Esophagus muscularis mucosa (tissue), 4 donors: Measurements from ENCODE around the gene TGFB1I1. TPM values are rescaled to one million over a fixed set of nuclear protein-coding genes. Genes with fewer than 3 reads are reported as not detected.

ENCODE experiments used
- DNase-seq: peaks from one replicate; pipeline ENCODE4 v3.0.0-alpha.2; 2017; ENCODE audit errors: extremely low spot score
- H3K27ac ChIP-seq, 4 donors: fragments of 200-600 bp; sonication (generic); replicated peaks in 1 of 4; 1 replicate in 3 of 4; 2 replicates in 1 of 4; pipeline ENCODE4 v1.5.1; 2016 to 2019; ENCODE audit warnings: mild to moderate bottlenecking in 1 of 4
- H3K27me3 ChIP-seq, 4 donors: fragments of 200-600 bp; sonication (generic); one replicate each; pipeline versions ENCODE4 v1.5.1 to v1.6.0; 2016 to 2019
- H3K36me3 ChIP-seq, 4 donors: fragments of 200-600 bp; sonication (generic); one replicate each; pipeline ENCODE4 v1.5.1; 2016 to 2019
- H3K4me1 ChIP-seq, 4 donors: fragments of 200-600 bp; sonication (generic); one replicate each; pipeline ENCODE4 v1.5.1; 2016 to 2019
- H3K4me3 ChIP-seq, 4 donors: fragments of 200-600 bp; sonication (generic); 1 replicate in 2 of 4; 2 replicates in 2 of 4; pipeline ENCODE4 v1.5.1; 2016 to 2019; ENCODE audit warnings: mild to moderate bottlenecking in 4 of 4, moderate library complexity in 1 of 4
- H3K9me3 ChIP-seq, 4 donors: fragments of 200-600 bp; sonication (generic); 1 replicate in 3 of 4; 2 replicates in 1 of 4; pipeline ENCODE4 v1.5.1; 2016 to 2019
- EP300 ChIP-seq: sonication (generic); formaldehyde crosslinking; IDR thresholded peaks from one replicate; pipeline ENCODE4 v1.6.1; 2017; ENCODE audit warnings: antibody characterized with exemption
- POLR2A ChIP-seq: fragments of 450-650 bp; IDR thresholded peaks from one replicate; pipeline ENCODE4 v1.6.1; 2017; ENCODE audit warnings: antibody characterized with exemption, moderate library complexity, mild to moderate bottlenecking, low read depth
- POLR2AphosphoS5 ChIP-seq, 2 donors: sonication (generic); formaldehyde crosslinking; IDR thresholded peaks; one replicate each; pipeline ENCODE4 v1.6.1; 2017; ENCODE audit warnings: antibody characterized with exemption in 2 of 2
- WGBS: methylation state at CpG from one replicate; pipeline ENCODE4 v1.1.5; 2018; 5-methylcytosine and 5-hydroxymethylcytosine counted together
- intact Hi-C: fragments of 100-400 bp; cut with DNase I; formaldehyde crosslinking; loops from one replicate; pipeline ENCODE4 v1.15.1; 2023
- total RNA-seq, 4 donors: library from RNA; depleted of rRNA; stranded (reverse); fragments of >200 nt; gene quantifications; one replicate each; pipeline versions ENCODE4 v1.1.0 to v1.2.1, GENCODE V29; 2016
- TF ChIP-seq, protein P1 (sequence below), 3 experiments: fragments of 200-600 bp in 2 of 3; fragments of 450-650 bp in 1 of 3; sonication (generic) in 2 of 3; IDR thresholded peaks; one replicate each; pipeline ENCODE4 v1.5.1; 2017 to 2019; ENCODE audit warnings: antibody characterized with exemption in 3 of 3, mild to moderate bottlenecking in 2 of 3, moderate library complexity in 1 of 3

TGFB1I1 gene
- total RNA-seq, 4 donors from 2014 or later = 255 to 471 (median 274) TPM

DNA sequence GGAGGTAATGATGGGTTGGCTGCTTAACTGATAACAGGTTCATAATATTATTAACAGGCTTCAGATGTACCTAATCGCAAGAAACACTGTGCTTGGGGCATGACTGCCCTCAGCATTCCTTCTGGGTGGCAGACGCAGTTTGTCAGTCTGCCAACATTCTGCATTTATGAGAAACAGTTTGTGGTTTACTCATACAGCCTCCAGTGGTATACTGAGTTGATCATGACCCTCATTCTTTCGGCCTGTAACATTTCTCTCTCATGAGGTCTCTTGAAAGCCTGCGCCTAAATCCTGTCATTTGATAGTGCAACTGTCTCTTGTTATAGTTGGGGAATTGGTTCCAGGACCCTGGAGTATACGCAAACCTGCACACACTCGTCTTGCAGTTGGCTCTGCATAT is 41.2 kb downstream of the TGFB1I1 start:
- no peak for DNase-seq
- H3K36me3 ChIP-seq = no peaks in the 10 kb centered on the region
- 67% methylated on average over 6 of the region's 6 CpGs for WGBS
- no peak overlapping the region for H3K27ac ChIP-seq
- intact Hi-C loops = no loop called here
- peaks cover 10 to 16% (median 13%) of the 10 kb centered on the region in 4 donors for H3K4me1 ChIP-seq
- H3K27me3 ChIP-seq = no peaks in the 10 kb centered on the region
- no peak overlapping the region for H3K4me3 ChIP-seq
- no peaks in the 10 kb centered on the region for H3K9me3 ChIP-seq
- TF ChIP-seq, protein P1, sequence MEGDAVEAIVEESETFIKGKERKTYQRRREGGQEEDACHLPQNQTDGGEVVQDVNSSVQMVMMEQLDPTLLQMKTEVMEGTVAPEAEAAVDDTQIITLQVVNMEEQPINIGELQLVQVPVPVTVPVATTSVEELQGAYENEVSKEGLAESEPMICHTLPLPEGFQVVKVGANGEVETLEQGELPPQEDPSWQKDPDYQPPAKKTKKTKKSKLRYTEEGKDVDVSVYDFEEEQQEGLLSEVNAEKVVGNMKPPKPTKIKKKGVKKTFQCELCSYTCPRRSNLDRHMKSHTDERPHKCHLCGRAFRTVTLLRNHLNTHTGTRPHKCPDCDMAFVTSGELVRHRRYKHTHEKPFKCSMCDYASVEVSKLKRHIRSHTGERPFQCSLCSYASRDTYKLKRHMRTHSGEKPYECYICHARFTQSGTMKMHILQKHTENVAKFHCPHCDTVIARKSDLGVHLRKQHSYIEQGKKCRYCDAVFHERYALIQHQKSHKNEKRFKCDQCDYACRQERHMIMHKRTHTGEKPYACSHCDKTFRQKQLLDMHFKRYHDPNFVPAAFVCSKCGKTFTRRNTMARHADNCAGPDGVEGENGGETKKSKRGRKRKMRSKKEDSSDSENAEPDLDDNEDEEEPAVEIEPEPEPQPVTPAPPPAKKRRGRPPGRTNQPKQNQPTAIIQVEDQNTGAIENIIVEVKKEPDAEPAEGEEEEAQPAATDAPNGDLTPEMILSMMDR (IDR thresholded peaks at IDR 0.05) = no peak
- TF ChIP-seq EP300 = no peak
- TF ChIP-seq POLR2AphosphoS5 (IDR thresholded peaks at IDR 0.05) = no peak
- no peak for TF ChIP-seq POLR2A

DNA sequence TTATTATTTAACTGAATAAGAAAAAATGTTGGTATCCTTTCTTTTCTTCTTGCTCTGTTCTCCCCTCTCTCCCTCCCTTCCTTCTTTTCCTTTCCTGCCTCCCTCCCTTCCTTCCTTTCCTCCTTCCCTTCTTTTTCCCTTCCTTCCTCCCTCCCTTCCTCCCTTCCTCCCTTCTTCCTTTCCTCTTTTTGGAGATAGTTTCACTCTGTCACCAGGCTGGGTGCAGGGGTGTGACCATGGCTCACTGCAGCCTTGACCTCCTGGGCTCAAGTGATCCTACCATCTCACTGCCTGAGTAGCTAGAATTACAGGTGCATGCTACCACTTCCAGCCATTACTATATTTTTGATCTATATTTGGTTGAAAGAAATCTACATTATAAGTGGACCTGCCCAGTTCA is 41.9 kb downstream of the TGFB1I1 start:
- H3K4me1 ChIP-seq = peaks cover 9 to 14% (median 11%) of the 10 kb centered on the region in 4 donors
- H3K36me3 ChIP-seq = no peaks in the 10 kb centered on the region
- DNase-seq = no peak
- no peaks in the 10 kb centered on the region for H3K9me3 ChIP-seq
- no peaks in the 10 kb centered on the region for H3K27me3 ChIP-seq
- no peak overlapping the region for H3K27ac ChIP-seq
- intact Hi-C loops = no loop called here
- no peak overlapping the region for H3K4me3 ChIP-seq
- no peak for TF ChIP-seq EP300
- TF ChIP-seq POLR2AphosphoS5 (IDR thresholded peaks at IDR 0.05) = no peak
- no peak for TF ChIP-seq POLR2A
- TF ChIP-seq, protein P1 (IDR thresholded peaks at IDR 0.05) = no peak

DNA sequence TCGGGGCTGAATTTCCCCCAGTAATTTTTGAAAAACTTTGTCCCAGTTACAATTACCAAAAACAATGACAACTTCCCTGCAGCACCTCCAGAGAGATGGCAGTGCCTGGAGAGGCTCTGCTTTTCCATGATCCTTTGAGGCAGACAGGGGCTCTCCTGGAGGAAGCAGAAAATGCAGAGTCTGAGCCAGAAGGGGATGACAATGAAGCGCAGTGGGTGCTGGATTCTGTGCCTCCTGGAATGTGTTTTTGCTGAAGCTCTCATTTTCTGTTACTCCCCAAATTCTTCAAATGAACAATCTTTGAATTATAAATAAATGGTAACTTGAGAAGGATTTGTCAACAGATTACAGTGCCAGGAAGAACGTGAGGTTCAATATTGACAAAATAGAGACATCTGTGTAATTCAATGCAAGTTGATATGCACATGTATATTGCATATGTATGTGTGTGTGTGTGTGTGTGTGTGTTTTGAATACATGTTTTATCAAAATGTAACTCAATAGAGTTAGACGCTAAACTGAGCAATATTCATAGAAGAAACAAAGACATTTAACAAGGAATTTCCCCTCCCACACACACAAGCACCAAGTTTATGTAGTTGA is 45.9 kb downstream of the TGFB1I1 start:
- no peaks in the 10 kb centered on the region for H3K9me3 ChIP-seq
- TF ChIP-seq POLR2AphosphoS5 (IDR thresholded peaks at IDR 0.05) = no peak
- TF ChIP-seq POLR2A = no peak
- TF ChIP-seq, protein P1 (IDR thresholded peaks at IDR 0.05) = no peak
- no peak for TF ChIP-seq EP300
- no peaks in the 10 kb centered on the region for H3K4me1 ChIP-seq
- H3K27me3 ChIP-seq = no peaks in the 10 kb centered on the region
- no peak for DNase-seq
- WGBS = 77% methylated on average over 4 of the region's 4 CpGs
- H3K27ac ChIP-seq = no peak overlapping the region
- no peaks in the 10 kb centered on the region for H3K36me3 ChIP-seq
- intact Hi-C loops = no loop called here
- H3K4me3 ChIP-seq = no peak overlapping the region

DNA sequence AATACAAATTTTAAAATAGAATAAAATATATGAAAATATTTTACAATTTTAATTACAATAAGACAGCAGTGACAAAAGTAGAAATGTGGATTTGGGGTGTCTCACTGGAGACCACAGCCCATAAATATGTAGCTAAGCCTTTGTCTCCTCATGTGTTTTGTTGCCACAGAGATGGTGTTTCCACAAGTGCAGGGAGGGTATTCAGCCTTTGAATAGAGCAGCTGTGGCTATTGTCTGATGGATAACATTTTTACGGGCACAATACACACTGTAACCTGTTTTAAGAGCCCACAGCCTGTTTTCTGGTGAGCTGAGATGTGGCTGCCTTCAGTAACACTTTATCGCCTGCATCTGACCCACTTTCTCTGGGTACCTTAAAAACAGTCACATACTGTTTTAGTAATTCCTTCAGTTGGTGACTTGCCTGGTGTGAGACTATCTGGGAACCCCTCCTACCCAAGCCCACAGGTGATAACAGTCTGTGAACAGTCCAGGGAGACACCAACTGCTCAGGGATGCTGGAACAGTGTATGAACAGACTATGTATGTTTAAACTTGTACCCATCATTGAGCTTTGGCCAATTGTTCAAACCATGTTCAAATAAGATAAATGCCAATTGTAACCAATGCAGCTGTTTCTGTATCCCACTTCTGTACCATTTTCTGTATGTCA is 47.9 kb downstream of the TGFB1I1 start:
- Histone ChIP-seq H3K9me3 (no peaks in the 10 kb centered on the region), H3K27me3 (no peaks in the 10 kb centered on the region), H3K4me1 (no peaks in the 10 kb centered on the region), H3K36me3 (no peaks in the 10 kb centered on the region), H3K4me3 (no peak overlapping the region), H3K27ac (no peak overlapping the region)
- no peak for DNase-seq
- WGBS = 83% methylated on average over 2 of the region's 2 CpGs
- TF ChIP-seq EP300 (no peak), POLR2A (no peak), POLR2AphosphoS5 (IDR thresholded peaks at IDR 0.05) (no peak)
- TF ChIP-seq, protein P1 (IDR thresholded peaks at IDR 0.05) = no peak
- intact Hi-C loops = no loop called here

DNA sequence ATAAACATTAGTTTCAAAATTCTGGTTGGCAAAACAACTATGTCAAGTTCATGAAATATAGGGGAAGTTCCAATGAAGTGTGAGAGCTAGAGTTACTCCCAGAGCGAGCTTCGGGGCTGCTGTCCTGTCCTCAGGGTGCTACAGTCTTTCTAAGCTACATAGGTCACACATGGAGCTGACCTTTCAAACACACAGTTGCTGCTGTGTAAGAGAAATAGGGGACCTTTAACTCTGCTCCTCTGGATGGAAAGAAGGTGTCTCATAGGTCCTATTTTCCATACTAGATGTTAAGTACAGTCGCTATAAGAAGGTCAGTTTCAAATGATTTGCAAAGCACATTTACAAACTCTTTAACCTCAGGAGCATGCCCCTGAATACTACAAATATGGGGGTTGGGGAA is 49.4 kb downstream of the TGFB1I1 start:
- Histone ChIP-seq H3K9me3 (no peaks in the 10 kb centered on the region), H3K4me3 (no peak overlapping the region), H3K27ac (no peak overlapping the region), H3K27me3 (no peaks in the 10 kb centered on the region), H3K36me3 (no peaks in the 10 kb centered on the region), H3K4me1 (no peaks in the 10 kb centered on the region)
- no peak for DNase-seq
- TF ChIP-seq POLR2A (no peak), POLR2AphosphoS5 (IDR thresholded peaks at IDR 0.05) (no peak), EP300 (no peak)
- TF ChIP-seq, protein P1 (IDR thresholded peaks at IDR 0.05) = no peak
- WGBS = 72% methylated on average over 3 of the region's 3 CpGs
- intact Hi-C loops = no loop called here
